Stimulated activated CD8-positive, alpha-beta memory T cell treated with anti-CD3 and anti-CD28 coated beads, Interleukin-2, amount 100 ng/mL, for 48 hours (primary cell): Measurements from ENCODE around the gene WIPF2.

Source experiments
- DNase-seq, 2 donors: peaks; one replicate each; pipeline ENCODE4 v3.0.0-alpha.2; 2020; ENCODE audit warnings: low read depth in 2 of 2

Gene WIPF2

DNA sequence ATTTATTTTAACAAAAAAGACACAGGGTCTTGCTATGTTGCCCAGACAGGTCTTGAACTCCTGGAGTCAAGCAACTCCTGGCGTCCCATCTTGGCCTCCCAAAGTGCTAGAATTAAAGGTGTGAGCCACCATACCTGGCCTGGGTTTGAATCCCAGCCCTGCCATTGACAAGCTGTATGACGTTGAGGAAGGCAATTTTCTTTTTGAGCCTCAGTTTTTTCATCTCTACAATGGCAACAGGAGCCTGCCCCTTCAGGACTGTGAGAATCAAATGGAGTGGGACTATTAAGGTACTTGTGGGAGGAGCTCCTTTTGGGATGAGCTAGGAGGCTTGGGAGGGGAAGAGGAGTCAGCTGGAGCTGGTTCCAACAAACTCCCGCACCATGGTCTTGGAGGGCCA is 96.1 kb downstream of the WIPF2 start:
- DNase-seq = no peak

DNA sequence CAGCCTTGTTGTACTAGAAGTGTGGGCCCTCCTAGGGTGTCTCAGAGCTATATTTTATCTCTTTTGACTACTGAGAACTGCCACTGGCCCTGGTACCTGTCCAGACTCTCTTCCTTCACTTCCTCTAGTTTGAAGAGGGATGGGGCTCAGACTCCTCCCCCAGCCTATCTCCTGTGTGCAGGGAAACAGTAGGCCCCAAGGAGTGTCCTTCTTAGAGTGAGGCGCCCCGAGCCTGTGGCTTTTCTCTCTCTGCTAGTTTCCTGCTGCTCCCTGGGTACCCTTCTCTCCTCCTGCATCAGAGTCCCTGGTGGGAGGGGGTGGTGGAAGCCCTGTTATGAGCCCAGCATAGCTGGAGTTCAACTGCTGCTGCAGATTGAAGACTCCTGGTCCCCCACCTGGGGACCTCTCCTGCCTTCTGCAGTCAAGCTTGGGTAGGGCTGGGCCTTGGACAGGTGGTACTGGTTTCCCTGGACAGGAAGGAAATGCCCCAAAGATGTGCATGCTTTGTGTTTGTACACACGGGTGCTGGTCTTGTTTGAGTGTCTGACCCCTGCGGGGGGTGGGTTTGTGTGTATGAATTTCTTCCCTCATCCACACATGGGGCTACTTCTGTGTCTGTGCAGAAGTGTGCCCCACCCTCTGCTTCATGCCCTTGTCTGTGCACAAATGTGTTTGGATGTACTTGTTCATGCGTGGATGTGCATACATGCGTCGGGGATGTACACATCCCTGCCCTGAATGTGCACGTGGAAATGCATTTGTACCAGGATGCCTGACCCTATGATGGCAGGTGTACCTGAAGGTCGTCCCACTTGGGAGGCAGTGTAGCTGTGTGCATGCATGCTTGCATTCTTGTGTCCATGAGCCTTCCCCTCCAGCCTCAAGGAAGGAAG is 96.8 kb downstream of the WIPF2 start:
- DNase-seq = no peak

DNA sequence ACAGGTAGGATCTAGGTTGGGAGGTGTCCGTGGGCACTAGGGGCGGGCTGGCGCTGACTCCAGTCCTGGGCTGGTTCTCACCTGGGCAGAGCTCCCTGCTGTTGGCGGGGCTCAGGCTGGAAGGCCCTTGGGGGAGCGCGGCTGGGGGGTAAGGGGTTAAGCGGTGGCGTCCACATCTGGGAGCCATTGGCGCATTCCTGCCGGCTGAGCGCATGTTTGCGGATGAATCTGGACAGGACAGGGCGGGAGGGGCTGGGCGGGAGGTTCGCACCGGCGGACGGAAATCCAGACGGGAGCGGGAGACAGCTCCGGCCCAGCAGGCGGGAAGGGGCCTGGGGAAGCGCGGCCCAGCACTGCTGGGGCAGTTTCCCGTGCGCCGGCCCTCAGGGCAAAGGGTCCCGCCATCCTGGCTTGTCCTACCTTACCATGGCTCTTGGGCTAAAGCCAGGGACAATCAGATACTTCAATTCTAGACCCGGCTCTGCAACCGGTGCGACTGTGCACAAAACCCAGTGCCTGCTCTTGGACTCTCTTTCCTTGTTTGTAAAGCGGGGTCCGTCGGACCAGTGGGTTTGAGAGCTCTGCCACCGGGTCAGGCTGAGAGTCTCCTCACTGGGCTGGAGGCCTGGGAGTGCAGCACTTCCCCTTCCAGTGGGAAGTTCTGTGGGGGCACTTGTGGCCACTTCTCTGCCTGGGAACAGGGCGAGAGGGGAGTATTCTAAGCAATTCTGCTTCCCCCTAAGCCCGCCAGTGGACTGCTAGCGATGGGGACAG is 97.7 kb downstream of the WIPF2 start:
- no peak for DNase-seq

DNA sequence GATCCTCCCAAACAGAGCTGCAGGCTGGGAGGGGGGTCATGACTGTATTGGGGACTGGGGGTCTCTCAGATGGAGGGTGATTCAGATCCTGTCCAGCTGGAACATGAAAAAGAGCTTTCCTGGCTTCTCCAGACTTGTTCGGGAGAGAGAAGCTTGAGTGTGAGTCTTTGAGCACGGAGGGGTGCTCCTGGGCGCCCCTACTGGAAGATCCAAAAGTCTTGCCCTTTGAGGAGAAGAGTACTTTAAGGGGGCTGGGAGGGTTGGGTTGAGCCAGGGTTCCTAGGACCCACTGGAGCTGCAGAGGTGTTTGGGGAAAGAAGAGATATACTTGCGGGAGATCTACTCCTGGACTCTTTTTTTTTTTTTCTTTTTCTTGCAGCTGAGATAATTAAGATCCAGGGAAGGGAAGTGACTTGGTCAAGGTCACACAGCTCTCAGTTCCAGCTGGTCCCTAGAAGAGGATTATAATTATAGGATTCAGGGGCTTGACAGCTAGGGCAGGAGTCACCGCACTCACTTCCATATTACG is 98.3 kb downstream of the WIPF2 start:
- DNase-seq = no peak

DNA sequence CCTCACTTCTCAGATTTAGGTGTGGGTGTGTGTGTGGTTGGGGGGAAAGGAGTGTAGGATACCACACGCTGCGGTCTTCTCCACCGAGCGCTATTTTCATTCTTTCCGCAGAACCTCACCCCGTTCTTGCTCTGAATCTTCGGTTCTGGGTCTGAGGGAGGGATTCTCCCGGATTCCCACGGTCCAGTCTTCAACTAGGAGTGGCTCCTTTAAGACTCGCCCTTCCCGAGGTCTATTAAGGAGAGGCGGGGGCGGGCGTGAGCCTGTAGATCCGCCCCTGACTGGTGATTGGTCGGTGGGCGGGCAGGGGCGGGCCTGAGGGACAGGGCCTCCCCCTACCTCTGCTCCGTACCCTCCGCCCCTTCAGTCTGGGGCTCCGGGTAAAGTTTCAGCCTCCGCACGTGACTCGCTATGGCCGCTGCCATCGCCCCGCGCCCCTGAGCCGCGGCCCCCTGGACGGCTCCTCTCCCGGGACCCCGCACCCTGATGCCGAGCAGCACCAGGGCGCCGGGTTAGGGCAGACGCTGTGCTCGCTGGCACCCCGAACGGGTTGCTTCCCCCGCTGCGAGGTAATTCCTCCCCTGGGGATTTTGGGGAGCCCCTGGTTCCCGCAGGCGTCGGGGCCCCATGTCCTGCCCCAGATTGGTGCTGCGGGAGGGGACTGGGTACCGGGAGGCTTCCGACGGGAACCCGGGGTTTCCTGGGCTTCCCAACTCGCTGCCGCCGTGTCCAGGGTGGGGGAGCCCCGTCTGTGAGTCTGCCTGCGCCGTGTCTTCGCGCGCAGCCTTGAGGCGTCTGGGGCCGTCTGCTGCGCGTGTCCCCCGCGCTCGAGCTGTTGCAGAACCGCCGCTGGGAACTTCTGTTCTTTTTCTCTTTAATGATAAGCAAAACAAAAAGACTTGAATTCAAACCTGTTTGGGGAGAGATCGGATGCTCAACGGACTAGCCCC is 99.1 kb downstream of the WIPF2 start:
- DNase-seq = peak; percentile 88

DNA sequence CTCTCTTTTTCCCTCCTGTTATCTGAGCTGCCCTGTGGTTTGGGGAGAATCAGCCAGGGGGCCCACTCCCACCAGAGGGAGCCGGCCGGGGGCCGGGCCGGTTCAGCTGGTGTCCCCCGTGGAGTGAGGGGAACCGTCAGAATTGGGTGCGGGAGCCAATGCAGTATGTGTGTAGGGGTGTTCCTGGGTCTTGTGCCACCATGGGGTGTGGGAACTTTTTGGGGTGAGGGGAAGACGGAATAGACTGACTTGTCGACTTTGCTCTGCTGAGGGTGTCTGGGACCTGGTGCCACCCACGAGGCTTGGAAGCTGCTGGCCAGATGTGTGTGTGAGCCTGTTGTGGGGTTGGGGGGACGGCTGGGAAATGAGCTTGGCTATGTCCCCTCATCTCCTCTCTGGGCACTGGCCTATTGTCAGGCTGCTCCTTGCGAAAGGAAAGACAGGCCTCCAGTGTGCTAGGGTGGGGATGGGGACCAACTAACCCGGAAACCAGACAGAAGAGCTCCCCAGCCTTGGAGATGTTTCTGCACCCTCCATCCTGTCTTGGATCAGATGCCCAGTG is 99.8 kb downstream of the WIPF2 start:
- no peak for DNase-seq

DNA sequence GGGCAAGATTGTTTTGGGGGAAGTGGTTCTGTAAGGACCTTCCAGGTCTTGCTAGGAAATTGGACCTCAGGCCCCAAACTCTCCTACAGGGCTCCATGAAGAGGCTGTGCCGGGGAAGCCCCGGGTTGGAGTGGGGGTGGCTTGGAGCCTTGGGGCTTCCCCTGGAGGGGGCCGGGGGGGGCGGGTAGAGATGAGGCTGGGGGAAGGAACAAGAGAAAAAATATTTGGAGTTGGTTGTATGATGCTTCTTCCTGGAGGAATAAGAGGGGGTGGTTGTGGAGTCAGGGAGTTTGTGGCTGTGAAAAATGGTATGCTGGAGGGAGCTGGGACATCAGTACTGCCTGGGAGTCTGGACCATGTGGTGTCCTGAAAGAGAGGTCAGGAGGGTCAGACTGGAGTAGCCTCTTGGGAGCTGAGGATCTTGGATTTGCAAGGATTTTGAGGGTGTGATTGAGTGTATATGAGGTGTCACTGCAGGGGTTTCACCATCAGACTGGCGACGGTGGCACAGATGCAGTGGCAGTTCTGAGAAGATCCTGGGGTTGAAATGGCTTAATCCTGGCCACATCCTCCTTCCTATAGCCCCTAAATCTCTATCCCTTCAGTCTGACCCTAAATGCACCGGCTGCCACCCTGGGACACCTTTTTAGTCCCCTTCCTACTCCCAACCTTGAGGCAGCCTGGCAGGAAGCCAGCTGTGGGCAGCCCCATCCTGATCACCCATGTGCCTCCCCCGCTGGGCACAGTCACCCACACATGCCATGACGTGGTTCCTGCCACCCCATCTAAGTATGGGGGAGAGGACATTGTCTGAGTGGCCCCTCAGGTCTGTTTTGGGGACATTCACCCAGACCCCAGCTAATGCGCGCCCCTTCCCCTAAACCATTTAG is 100.8 kb downstream of the WIPF2 start:
- DNase-seq = peak in 1 of 2 donors; percentile 60

DNA sequence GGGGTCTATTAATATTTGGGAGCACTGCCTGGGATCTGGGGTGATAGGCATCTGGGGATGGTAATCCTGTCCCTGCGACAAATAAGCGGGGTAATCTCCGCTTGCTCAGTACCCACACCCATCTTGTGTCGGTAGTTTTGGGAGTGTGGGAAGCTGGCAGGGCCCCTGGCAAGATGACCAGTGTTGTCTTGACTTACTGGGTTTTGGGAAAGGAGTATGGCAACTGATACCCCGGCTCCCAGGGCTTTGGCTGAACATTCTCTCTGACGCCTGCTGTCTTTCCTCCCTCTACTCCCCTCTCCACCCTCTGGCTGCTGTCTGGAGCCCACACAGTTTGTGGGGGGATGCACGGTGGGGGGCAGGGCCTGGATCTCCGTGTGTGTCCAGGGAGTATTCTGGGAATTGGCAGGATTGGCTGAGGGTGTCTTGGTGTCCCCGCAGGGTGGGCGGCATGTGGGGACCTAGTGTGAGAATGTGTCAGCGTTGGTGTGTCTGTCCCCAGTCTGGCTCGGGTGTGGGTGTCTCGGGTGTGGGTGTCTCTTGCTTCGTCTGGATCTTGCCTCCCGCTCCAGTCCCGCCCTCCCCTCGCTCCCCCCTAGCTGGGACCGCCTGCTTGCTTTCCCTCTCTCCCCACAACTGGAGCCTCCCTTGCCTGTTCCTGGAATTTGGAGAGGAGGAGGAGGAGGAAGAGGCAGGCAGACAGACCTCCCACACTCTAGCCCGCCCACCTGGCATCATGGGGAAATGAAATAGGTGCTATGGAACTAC is 101.8 kb downstream of the WIPF2 start:
- no peak for DNase-seq

DNA sequence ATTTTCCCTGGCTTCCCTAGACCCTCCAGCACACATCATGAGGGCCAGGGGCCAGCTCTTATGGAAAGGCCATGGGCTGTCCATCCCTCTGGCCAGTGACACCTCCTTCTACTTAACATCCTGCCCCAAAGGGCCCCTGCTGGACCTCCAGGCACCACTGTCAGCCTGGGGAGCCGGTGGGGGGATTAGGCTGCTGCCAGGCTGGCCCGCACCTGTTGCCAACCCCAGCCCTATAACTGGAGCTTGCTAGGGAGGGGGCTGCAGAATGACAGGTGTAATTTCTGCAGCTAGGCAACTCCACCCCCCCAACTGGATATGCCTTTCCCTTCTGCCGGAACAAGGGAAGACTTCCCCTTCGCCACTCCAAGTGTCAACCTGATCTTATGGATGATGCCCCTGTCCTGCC is 102.4 kb downstream of the WIPF2 start:
- no peak for DNase-seq

DNA sequence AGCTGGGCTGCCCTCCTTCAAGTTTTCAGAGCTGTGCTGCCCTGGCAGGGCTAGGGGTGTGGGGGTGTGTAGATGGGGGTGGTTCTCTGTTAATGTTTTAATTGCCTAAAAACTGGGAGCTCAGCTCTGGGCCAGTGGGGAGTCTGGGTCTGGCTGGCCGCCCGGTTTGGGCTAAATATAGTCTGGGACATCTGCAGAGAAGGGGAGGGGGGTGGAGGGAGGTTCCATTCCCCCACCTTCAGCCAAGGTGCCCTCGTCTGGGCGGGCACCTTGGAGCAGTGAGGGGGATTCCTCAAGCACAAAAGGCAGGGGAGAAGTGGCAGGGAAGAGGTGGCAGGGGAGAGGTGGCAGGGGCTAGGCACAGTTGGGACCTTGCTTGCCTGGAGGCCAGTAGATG is 102.9 kb downstream of the WIPF2 start:
- DNase-seq = no peak

DNA sequence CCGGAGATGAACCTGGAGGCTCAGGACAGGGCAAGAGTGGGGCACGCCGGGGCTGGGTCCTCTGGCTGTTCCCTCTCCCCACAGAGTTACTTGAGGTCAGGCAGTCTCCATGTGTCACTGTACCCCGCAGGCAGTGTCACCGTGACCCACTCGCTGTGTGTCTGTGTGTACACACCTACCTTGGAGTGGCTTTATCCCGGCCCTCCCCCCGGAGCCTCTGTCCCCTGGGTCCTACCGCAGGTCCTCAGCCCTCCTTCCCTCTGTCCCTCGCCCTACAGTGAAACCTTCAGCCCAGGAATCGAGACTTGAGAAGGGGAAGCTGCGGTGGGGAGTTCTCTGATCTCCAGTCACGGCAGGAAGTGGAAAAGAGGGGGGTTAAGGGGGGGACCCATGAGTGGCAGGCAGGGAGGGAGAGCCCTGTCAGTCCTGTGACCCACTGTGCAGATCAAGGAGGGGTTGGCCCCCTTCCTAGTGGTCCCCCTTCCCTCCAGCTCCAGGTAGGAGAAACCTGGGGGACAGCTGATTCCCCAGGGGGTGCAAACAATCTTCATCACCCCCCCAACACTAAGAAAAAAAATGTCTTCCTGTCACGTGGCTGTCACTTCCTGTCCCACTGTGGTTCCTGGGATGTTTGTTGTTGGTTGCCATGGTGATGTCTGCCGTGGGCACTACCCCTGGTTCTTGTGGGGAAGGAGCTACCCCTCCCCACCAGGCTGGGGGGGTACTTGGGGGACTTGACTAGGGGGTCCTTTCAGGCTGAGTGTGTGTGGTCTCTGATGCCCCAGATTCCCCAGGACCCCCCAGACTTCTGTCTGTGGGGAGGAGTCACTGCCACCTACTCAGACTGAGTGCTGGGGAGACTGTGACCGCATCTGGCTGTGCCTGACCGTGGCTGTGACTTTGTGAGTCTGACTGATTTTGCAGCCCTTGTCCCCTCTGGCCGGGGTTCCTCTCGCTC is 103.5 kb downstream of the WIPF2 start:
- peak; percentile 68 to 75 for DNase-seq

DNA sequence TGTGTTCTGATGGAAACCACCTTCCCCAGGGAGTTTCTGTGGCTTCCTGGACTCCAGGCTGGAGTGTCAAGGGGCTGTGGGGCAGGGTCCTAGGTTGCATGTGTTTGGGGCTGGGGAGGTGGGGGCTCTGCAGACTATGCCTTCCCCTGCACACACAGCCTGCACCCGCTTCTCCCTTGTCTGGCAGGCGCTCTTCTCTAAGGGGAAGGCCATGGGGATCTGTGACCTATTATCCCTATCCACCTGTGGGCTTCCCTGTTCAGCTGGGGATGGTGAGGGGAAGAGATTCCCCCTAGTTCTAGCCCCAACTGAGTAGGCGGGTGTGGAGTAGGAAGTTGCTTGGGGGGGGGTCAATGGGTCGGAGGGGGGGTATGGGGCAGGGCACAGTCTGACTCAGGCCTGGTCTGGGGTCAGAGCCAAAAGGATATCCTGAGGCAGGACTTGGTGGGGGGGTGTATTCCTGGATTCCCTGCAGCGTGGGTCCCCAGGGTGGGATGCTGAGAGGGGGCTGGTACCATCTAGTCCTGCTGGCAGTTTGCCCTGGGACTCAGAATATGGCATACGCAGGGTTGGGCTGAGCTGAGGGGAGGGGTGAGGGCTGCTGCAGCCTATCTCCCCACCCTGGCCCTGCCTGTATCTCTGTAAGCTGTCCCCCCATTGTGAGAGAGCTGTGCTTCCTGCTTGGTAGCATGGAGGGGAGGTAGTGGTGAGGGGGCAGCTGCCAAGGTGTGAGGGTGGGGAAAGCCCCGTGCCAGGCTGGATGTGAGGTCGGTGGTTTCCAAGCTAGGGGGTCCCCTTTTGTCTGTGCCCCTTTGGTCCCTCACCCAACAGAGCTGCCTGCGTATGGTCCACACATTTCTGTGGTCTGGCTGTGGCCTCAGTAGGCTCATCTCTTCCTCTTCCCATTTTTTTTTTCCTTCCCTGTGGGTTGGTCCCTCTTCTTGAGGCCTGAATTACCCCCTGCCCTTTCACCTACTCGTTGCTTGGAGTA is 104.6 kb downstream of the WIPF2 start:
- DNase-seq = peak in 1 of 2 donors; percentile 57

DNA sequence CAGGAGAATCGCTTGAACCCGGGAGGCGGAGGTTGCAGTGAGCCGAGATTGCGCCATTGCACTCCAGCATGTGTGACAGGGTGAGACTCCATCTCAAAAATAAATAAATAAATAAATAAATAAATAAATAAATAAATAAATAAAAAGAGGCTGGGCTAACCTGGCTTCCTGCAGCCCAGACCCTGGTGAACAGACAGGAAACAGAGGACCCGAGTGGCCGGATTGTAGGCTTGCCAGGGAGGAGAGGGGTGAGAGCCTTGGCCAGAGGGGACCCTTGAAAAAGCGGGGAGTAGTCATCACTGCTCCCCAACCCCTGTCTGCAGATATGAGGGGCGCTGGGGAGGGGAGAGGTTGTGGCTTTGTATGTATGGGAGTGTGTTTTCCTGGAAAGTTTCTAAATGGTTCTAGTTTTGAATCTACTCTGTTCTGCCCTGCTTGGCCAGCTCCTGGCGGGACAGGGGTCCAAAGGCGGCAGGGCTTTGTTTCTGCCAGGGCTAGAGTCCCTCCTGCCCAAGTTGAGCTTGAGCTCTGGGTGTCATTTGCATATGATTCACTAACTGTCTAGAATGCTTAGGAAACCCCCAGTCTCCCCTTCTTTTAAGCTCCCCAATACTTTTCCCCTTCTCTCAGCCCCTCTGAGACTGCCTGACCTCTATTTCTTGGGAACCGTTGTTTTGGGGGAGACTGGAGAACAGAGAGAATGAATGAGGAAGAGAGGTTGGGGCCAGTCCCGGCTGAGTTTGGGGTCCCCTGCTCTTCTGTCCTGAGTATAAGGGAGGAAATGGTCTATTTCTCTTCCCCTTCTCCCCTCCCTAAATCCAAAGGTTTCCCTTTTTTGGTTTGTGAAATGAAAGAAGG is 106.3 kb downstream of the WIPF2 start:
- no peak for DNase-seq

DNA sequence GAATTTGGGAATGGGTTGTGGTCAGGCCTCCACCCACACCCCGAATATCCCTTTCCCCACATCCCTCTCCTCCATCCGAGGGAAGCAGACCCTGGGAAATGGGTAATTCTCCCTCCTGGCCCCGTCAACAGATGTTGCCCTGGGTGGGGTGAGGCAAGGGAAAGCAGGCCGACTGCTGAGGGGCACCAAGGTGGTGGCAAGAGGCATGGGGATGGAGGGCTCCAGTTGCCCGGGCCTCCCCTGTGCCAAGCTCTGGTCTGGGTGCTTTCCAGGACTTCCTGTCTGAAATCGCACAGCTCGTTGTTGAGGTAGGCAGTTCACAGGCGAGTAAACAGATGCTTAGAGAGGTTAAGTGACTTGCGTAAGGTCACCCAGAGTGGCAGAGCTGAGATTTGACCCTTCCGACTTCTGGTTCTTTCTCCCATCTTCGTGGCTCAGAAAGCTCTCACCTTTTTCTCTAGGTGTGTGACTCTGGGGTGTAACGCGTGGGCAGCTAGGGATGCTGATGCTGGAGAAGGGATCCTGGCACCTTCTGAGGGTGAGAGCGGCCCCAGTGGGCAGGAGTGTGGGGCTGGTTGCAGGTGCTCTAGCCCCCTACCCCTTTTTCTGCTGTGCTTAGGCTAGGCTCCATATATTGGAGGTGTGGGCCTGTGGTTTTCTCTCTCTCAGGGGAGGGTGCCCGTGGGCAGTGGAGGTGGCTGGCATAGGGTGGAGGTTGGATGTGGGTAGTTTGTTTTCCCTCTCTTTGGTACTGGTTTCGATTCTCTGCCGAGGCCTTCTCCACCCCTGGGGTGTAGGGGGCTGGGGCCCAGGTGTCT is 107.1 kb downstream of the WIPF2 start:
- no peak for DNase-seq

DNA sequence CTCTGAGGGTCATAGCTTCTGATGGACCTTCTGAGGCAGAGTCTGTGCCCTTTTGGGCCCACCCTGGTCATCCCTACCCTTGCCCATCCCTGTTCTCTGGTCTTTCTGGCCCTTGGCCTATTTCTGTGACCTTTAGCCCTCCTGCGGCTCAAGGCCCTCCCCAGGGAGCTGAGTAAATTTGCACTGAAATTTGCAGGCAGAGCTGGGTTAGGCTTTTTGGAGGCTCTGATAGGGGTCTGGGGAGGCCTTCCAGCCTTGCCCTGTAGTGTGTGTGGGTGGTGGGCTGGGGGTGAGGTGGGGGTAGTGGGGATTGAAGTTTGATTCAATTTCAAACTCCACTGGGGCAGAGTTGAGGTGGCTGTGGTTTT is 107.7 kb downstream of the WIPF2 start:
- DNase-seq = no peak
